ENCODE results near the gene HTR7. TPM values are rescaled to one million over a fixed set of nuclear protein-coding genes. Genes with fewer than 3 reads are reported as not detected.

The HTR7 gene
- total RNA-seq (2022; extraction: Qiagen RNA extraction) = 0.12 to 0.24 TPM (median 0.17 TPM) in 5 replicates

DNA sequence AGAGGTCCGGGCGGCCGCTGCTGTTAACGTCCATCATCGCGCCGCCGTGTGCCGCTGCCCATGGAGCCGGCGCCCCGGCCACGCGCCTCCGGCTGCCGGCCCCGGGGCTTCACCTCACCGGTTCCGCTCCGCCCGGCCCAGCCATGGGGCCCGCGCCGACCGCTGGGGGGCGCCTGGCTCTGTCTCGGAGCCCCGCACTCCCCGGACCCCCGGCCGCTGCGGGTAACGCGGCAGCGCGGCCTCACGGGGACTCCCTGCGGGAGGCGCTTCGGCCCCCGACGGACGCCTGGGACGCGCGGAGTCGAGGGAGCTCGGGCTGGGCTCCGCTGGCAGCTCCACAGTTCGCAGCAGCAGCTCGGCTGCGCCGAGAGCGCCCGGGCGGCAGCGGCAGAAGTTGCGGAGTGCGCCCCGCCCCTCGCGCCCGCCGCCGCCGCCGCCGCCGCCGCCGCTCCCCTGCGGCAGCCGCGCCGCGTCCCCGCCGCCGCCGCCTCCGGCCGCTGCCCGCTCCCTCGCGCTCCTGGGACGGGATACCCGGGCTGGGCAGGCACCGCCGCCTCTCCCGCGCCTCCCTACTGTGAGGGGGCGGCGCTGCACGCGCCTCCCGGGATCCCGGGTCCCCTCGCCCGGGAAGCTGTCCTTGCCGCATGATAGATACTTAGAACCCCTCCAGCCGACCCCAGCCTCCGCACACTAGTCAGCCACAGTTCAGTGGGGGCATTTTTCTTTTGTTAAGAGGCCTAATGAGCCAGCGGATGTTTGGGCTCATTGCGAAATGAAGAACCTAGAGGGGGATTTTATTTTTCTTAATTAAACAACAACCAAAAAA lies at the start of gene HTR7:
Gene HTR7, minus strand, starts transcription at position 405 of the 826 bp plus-strand sequence. Its CDS starts 368 bp downstream, at position 37.

DNA sequence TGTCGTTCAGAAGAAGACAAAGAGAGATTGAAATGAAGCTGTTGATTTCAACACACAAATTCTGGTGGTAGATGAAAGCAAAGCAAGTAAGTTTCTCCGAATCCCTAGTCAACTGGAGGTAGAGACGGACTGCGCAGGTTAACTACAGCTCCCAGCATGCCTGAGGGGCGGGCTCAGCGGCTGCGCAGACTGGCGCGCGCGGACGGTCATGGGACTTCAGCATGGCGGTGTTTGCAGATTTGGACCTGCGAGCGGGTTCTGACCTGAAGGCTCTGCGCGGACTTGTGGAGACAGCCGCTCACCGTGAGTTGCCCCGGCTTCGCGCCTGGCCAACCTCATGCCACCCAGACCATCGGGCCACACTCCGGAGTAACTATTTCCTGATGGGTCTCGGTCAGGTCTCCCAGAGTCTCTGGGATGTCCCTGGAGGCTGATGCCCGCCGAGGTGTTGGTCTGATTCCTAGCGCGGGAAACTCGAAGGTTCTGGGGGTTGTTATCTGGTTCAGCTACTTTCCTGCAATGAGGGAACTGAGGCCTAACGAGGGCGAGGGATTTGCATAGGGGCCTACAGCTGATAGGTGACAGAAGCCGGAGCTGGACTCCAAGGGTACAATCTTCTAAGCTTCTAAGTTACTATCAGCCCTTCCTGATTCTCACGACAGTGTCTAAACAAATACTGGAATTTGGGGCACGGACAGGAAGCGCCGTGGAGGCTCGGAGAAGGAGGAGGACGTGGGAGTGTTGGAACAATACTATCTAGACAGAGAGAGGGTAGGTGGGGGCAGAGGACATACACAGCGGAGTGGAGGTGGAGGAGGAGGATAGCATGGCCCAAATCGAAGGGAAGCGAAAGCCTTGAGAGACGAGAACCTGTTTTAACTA lies 14.2 kb upstream of the HTR7 start, which contains the start of gene RPP30:
Gene RPP30, plus strand, starts transcription at position 209 of the 882 bp plus-strand sequence. Its CDS starts 13 bp downstream, at position 222.

Other genes starting within 250 kb of the HTR7 start
- 45.7 to 52.9 TPM (median 50.8 TPM) in 5 replicates for gene RPP30, start 13.9 kb upstream of the HTR7 start, total RNA-seq (2022; extraction: Qiagen RNA extraction)
- 26.4 to 54.1 TPM (median 40.0 TPM) in 5 replicates for gene ANKRD1, start 63.0 kb upstream of the HTR7 start, total RNA-seq (2022; extraction: Qiagen RNA extraction)

Measured in A549 treated with Hydrocortisone at 1 μM for 4 hours (cell line).